Dedifferentiated amniotic fluid mesenchymal stem cell (primary cell): ENCODE measurements around the gene KIAA0232.

Experiments
- DNase-seq: peaks from one replicate; pipeline ENCODE4 v3.0.0-alpha.2; 2016; ENCODE audit errors: extremely low spot score

Gene KIAA0232

DNA sequence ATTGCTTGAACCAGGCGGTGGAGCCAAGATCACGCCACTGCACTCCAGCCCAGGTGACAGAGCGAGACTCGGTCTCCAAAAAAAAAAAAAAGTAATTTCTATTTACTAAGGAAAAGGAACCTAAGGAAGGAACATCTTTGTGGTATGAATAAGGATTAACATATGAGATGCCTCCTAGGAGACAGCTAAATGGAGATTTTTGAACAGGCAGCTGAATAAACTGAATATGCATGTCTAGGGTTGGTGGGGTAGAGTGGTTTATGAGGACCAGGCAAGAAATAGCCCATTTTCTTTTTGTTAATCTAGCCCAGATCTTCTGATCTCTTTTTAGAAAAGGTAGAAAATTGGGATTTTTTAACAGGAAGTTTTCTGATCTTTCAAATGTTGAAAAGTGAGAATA is 67.2 kb downstream of the KIAA0232 start:
- DNase-seq, result no peak

GRCh38 chr4:6851431-6851830 is 68.9 kb downstream of the KIAA0232 start:
- no peak for DNase-seq

- DNase-seq, result no peak
Measured at GRCh38 chr4:6851962-6852361, 69.4 kb downstream of the KIAA0232 start.

GRCh38 chr4:6852582-6852981 is 70.1 kb downstream of the KIAA0232 start:
- DNase-seq, result no peak

- no peak for DNase-seq
Measured at GRCh38 chr4:6854098-6854744, 71.7 kb downstream of the KIAA0232 start.

- DNase-seq, result peak; percentile 86
Measured at GRCh38 chr4:6855692-6856297, 73.3 kb downstream of the KIAA0232 start.

- no peak for DNase-seq
Measured at GRCh38 chr4:6856391-6856790, 73.9 kb downstream of the KIAA0232 start.

GRCh38 chr4:6857009-6857882 is 74.7 kb downstream of the KIAA0232 start:
- no peak for DNase-seq

DNA sequence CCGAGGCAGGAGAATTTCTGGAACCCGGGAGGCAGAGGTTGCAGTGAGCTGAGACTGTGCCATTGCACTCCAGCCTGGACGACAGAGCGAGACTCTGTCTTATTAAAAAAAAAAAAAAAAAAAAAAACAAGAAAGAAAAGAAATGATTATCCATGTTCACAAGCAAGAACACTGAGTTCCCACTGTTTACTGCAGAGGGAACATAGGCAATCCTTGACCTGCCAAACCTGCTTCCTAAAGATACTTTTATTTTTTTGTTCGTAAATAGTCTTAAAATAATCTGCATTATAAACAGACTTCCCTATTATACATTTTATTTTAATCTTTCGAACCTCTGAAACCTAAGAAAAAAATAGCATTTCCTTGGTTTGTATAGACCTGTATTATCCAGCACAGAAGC is 76.5 kb downstream of the KIAA0232 start:
- DNase-seq, result no peak

DNA sequence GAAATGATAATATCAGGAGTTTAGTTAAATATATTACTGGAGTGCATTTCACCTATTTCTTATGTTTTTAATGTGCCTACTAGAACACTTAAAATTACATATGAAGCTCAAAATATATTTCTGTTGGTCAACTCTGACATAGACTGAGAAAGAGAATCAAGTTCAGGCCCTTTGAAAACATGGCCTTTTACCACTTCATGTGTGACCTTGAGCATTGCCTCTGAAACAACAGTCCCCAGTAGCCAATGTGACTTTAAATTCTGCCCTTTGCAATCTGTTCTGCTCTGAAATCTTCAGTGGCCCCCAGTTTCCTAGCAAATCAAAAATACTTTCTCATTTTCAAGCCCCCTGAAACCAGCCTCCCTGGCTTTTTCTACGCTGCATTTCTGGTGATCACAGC is 77.0 kb downstream of the KIAA0232 start:
- DNase-seq, result no peak

DNA sequence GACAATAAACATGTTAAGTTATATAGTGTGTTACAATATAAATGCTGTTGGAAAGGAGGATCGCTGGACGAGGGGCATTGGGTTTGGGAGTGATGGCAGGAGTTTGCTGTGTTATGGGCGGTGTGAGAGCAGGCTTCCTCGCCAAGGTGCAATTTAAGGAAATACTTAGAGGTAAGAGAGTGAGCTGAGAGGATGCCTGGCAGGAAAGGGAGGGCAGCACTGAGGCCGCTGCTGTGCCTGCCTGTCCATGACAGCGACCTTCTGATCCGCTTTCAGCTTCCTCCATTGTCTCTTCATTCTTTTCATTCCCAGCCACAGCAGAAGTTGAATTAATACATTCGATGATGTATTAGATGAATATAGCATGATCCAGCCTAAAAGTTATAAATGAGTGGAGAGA is 85.9 kb downstream of the KIAA0232 start:
- no peak for DNase-seq

GRCh38 chr4:6869944-6870343 is 87.4 kb downstream of the KIAA0232 start:
- no peak for DNase-seq

- no peak for DNase-seq
Measured at GRCh38 chr4:6873291-6873690, 90.8 kb downstream of the KIAA0232 start.

- no peak for DNase-seq
Measured at GRCh38 chr4:6873792-6874461, 91.4 kb downstream of the KIAA0232 start.

- no peak for DNase-seq
Measured at GRCh38 chr4:6874981-6875380, 92.5 kb downstream of the KIAA0232 start.

DNA sequence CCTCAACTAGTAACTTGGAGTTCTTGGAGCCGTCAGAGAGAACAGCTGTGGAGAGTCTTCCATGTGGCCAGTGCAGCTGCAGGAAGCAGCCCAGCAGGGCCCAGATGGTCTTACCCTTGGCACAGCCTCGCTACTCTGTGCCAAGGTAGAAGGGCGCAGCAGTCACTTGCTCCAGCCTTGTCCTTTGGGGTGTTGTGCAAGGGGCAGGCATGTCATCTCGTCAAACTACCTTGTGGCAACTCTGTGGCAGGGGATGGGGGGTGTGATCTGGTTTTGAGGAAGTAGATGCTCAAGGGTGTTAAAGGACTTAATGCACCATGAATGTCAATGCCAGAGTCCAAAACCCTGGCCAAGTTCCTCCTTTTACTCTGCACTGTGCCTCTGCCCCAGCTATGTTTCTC is 92.9 kb downstream of the KIAA0232 start:
- no peak for DNase-seq

GRCh38 chr4:6876440-6876839 is 93.9 kb downstream of the KIAA0232 start:
- DNase-seq, result no peak

GRCh38 chr4:6877067-6877466 is 94.5 kb downstream of the KIAA0232 start:
- DNase-seq, result no peak

- no peak for DNase-seq
Measured at GRCh38 chr4:6878451-6879059, 96.0 kb downstream of the KIAA0232 start.

GRCh38 chr4:6880691-6881090 is 98.2 kb downstream of the KIAA0232 start:
- no peak for DNase-seq

DNA sequence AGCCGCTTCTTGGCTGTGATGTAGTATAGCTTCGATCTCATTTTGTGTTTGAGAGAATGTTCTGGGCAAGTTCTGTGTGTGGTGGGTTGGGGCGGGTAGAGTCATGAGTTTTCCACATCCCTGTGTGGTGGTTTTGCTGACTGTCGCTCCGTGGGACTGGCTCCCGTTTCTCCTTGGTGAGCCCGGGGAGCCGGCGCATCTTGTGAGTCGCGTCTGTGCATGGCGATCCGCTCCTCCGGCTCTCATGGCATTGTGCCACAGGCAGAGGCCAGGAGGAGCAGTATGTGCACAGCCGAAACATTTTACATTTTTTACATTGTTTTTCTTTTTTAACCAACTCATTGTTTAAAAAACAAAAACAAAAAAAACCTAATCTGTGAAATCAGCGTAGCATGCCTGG is 99.4 kb downstream of the KIAA0232 start:
- no peak for DNase-seq

GRCh38 chr4:6884341-6884870 is 101.9 kb downstream of the KIAA0232 start:
- no peak for DNase-seq
